Upper lobe of left lung (tissue), 6 donors: ENCODE results near the gene SUSD3. TPM values are rescaled to one million over a fixed set of nuclear protein-coding genes. Genes with fewer than 3 reads are reported as not detected.
"Not testable (repeated sequence)": the region's sequence is repeated elsewhere in the genome, so short reads cannot be mapped to it uniquely, and the experiment has no call there.

ENCODE experiments used
- ATAC-seq, 2 donors: fragments of 200-7000 bp; cut with Tn5 transposase; one replicate each; pipeline ENCODE4 v1.9.1; 2022; ENCODE audit warnings: mild to moderate bottlenecking in 2 of 2, moderate library complexity in 2 of 2; ENCODE audit not compliant: low FRiP score in 2 of 2
- DNase-seq, 2 donors: peaks; one replicate each; pipeline ENCODE4 v3.0.0-alpha.2; 2019 to 2020
- H3K27ac ChIP-seq, 4 donors: fragments of 200-600 bp; sonication (generic); one replicate each; pipeline ENCODE4 v1.5.1; 2016 to 2019
- H3K27me3 ChIP-seq, 4 donors: fragments of 200-600 bp; sonication (generic); one replicate each; pipeline ENCODE4 v1.5.1; 2017 to 2019
- H3K36me3 ChIP-seq, 4 donors: fragments of 200-600 bp; sonication (generic); one replicate each; pipeline ENCODE4 v1.5.1; 2016 to 2019
- H3K4me1 ChIP-seq, 4 donors: fragments of 200-600 bp; sonication (generic); one replicate each; pipeline ENCODE4 v1.5.1; 2018 to 2019
- H3K4me3 ChIP-seq, 4 donors: fragments of 200-600 bp; sonication (generic); one replicate each; pipeline ENCODE4 v1.5.1; 2017 to 2019; ENCODE audit warnings: mild to moderate bottlenecking in 2 of 4, moderate library complexity in 1 of 4
- H3K9me3 ChIP-seq, 4 donors: fragments of 200-600 bp; sonication (generic); one replicate each; pipeline ENCODE4 v1.5.1; 2018 to 2019
- EP300 ChIP-seq, 4 donors: sonication (generic); formaldehyde crosslinking; IDR thresholded peaks; one replicate each; pipeline ENCODE4 v1.5.1; 2017; ENCODE audit warnings: antibody characterized with exemption in 4 of 4, control low read depth in 2 of 4
- POLR2A ChIP-seq, 4 donors: fragments of 450-650 bp; IDR thresholded peaks; one replicate each; pipeline ENCODE4 v1.5.1; 2016 to 2017; ENCODE audit warnings: antibody characterized with exemption in 4 of 4, mild to moderate bottlenecking in 2 of 4
- POLR2AphosphoS5 ChIP-seq, 2 donors: sonication (generic); formaldehyde crosslinking; IDR thresholded peaks; one replicate each; pipeline ENCODE4 v1.5.1; 2017; ENCODE audit warnings: antibody characterized with exemption in 2 of 2
- WGBS, 2 donors: methylation state at CpG; one replicate each; pipeline ENCODE4 v1.1.5; 2017 to 2018; 5-methylcytosine and 5-hydroxymethylcytosine counted together
- total RNA-seq, 6 donors: library from RNA; depleted of rRNA in 4 of 6; stranded (reverse); fragments of >200 nt in 4 of 6; gene quantifications; one replicate each; pipeline versions ENCODE4 v1.1.0 to v1.2.1, GENCODE V29; 2016 to 2021
- TF ChIP-seq, protein P1 (sequence below), 6 experiments: fragments of 450-650 bp in 4 of 6; fragments of 200-600 bp in 2 of 6; sonication (generic) in 2 of 6; IDR thresholded peaks; one replicate each; pipeline ENCODE4 v1.5.1; 2016 to 2019; ENCODE audit warnings: antibody characterized with exemption in 6 of 6
- donor health status: DM: no; HTN: no; CAD: no; lungs with moderate emphysema.
- donor health status: DM: no; HTN: yes; CAD: no; lungs with severe emphysema.

Gene SUSD3
- total RNA-seq, 6 donors from 2014 or later: 3.9 to 17.8 (median 5.2) TPM

DNA sequence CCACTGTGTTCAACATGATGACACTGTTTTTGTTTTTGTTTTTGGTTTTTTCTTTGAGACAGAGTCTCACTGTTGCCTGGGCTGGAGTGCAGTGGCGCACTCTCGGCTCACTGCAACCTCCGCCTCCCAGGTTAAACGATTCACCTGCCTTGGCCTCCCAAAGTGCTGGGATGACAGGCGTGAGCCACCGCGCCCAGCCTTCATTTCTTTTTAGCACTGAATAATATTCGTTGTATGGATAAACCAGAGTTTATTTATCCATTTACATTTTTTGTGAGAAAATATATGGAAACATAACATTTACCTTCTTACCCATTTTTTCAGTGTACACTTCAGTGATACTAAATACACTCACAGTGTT is 41.8 kb downstream of the SUSD3 start:
- ATAC-seq (no peak), DNase-seq (peak in 1 of 2 donors; percentile 3)
- Histone ChIP-seq H3K4me1 (peaks cover 34 to 38% (median 36%) of the 10 kb centered on the region in 4 donors), H3K4me3 (no peak overlapping the region), H3K27me3 (no peaks in the 10 kb centered on the region), H3K9me3 (peaks cover 0 to 6% (median 0%) of the 10 kb centered on the region in 4 donors), H3K27ac (peak overlapping the region in 2 of 4 donors; percentile 14 to 94), H3K36me3 (no peaks in the 10 kb centered on the region)
- TF ChIP-seq EP300 (IDR thresholded peaks at IDR 0.05) (no peak), POLR2A (IDR thresholded peaks at IDR 0.05) (no peak), POLR2AphosphoS5 (IDR thresholded peaks at IDR 0.05) (no peak)
- TF ChIP-seq, protein P1, sequence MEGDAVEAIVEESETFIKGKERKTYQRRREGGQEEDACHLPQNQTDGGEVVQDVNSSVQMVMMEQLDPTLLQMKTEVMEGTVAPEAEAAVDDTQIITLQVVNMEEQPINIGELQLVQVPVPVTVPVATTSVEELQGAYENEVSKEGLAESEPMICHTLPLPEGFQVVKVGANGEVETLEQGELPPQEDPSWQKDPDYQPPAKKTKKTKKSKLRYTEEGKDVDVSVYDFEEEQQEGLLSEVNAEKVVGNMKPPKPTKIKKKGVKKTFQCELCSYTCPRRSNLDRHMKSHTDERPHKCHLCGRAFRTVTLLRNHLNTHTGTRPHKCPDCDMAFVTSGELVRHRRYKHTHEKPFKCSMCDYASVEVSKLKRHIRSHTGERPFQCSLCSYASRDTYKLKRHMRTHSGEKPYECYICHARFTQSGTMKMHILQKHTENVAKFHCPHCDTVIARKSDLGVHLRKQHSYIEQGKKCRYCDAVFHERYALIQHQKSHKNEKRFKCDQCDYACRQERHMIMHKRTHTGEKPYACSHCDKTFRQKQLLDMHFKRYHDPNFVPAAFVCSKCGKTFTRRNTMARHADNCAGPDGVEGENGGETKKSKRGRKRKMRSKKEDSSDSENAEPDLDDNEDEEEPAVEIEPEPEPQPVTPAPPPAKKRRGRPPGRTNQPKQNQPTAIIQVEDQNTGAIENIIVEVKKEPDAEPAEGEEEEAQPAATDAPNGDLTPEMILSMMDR (IDR thresholded peaks at IDR 0.05): no peak
- 97% methylated on average over 8 of the region's 8 CpGs for WGBS, 2 donors

DNA sequence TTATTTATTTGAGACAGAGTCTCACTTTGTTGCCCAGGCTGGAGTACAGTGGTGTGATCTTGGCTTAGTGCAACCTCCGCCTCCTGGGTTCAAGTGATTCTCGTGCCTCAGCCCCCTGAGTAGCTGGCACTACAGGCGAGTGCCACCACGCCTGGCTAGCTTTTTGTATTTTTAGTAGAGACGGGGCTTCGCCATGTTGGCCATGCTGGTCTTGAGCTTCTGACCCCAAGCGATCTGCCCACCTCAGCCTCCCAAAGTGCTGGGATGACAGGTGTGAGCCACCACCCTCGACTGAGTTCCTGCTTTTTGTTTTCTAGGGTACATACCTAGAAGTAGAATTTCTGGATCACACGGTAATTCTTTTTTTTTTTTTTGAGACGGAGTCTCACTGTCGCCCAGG is 42.6 kb downstream of the SUSD3 start:
- H3K9me3 ChIP-seq, H3K4me3 ChIP-seq, H3K36me3 ChIP-seq, ATAC-seq, H3K27me3 ChIP-seq, H3K27ac ChIP-seq: not testable (repeated sequence)
- peaks cover 34 to 38% (median 36%) of the 10 kb centered on the region in 4 donors for H3K4me1 ChIP-seq
- 86 to 94% methylated on average over 11 of the region's 11 CpGs for WGBS, 2 donors
- DNase-seq: peak in 1 of 2 donors; percentile 9

DNA sequence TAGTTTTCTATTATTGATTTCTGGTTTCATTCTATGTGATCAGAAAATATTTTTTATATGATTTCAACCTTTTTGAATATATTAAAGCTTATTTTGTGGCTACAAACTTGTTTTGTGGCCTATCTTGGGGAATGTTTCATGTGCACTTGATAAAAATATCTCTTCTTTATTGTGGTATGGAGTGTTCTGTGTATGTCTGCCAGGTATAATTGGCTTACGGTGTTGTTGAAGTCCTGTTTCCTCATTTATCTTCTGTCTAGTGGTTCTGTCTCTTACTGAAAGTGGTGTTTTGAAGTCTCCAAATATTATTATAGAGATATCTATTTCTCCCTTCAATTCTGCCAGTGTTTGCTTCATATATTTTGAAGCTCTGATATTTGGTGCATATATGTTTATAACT is 47.1 kb downstream of the SUSD3 start:
- no peak for DNase-seq
- H3K4me1 ChIP-seq: peaks cover 4 to 27% (median 22%) of the 10 kb centered on the region in 4 donors
- no peak overlapping the region for H3K27ac ChIP-seq
- no peaks in the 10 kb centered on the region for H3K27me3 ChIP-seq
- peaks cover 0 to 6% (median 0%) of the 10 kb centered on the region in 4 donors for H3K9me3 ChIP-seq
- ATAC-seq: no peak
- peaks cover 1 to 25% (median 13%) of the 10 kb centered on the region in 4 donors for H3K36me3 ChIP-seq
- TF ChIP-seq, protein P1 (IDR thresholded peaks at IDR 0.05): no peak
- TF ChIP-seq POLR2A (IDR thresholded peaks at IDR 0.05) (no peak), POLR2AphosphoS5 (IDR thresholded peaks at IDR 0.05) (no peak), EP300 (IDR thresholded peaks at IDR 0.05) (no peak)
- no peak overlapping the region for H3K4me3 ChIP-seq
- 63 to 87% methylated on average over 1 of the region's 1 CpG for WGBS, 2 donors

DNA sequence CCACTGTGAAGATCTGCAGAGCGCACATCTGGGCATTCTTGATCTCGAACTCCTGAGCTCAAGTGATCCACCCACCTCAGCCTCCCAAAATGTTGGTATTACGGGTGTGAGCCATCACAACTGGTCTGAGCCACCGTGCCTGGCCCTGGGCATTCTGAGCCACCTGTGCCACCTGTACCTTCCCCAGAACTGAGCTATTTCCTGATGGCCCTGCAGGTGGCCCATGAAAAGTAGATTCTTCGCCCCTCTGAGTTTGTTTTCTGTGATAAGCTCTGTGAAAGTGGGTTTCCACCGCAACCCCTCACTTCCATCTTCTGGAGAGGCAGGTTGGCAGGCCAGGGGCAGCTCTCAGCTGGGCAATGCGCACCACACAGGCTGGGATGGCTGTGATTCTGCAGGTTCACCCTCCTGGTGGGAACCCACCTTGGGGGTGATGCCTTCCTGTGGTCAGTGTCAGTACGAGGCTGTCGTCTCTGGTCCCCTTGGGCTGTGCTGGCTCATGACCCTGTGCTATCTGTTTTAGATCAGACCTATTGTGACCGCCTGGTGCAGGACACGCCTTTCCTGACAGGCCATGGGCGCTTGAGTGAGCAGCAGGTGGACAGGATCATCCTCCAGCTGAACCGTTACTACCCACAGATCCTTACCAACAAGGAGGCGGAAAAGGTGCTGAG is 48.8 kb downstream of the SUSD3 start:
- ATAC-seq: no peak
- Histone ChIP-seq H3K27ac (no peak overlapping the region), H3K4me1 (peaks cover 4 to 27% (median 23%) of the 10 kb centered on the region in 4 donors), H3K9me3 (peaks cover 0 to 6% (median 0%) of the 10 kb centered on the region in 4 donors), H3K36me3 (peaks cover 3 to 41% (median 20%) of the 10 kb centered on the region in 4 donors), H3K4me3 (no peak overlapping the region), H3K27me3 (no peaks in the 10 kb centered on the region)
- TF ChIP-seq POLR2AphosphoS5 (IDR thresholded peaks at IDR 0.05) (no peak), POLR2A (IDR thresholded peaks at IDR 0.05) (no peak), EP300 (IDR thresholded peaks at IDR 0.05) (no peak)
- TF ChIP-seq, protein P1 (IDR thresholded peaks at IDR 0.05): no peak
- peak in 1 of 2 donors; percentile 19 for DNase-seq
- WGBS, 2 donors: 84 to 89% methylated on average over 9 to 14 of the region's 14 CpGs

DNA sequence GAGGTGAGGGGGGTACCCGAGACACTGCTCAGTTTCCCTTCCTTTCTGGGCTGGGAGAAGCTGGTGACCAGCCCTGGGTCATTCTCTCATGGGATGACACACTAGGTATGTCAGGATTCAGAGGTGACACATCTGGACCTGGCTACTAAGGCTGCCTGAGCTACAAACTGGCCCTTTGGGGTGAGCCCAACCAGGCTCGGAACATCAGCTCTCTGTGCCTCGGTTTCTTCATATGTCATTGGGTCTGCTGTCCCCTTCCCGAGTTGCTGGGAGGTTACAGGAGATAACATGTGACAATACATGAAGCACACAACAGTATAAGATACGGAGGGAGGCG is 49.3 kb downstream of the SUSD3 start:
- ATAC-seq: no peak
- TF ChIP-seq, protein P1 (IDR thresholded peaks at IDR 0.05): no peak
- TF ChIP-seq EP300 (IDR thresholded peaks at IDR 0.05) (no peak), POLR2AphosphoS5 (IDR thresholded peaks at IDR 0.05) (no peak)
- DNase-seq: no peak
- Histone ChIP-seq H3K36me3 (peaks cover 3 to 46% (median 22%) of the 10 kb centered on the region in 4 donors), H3K9me3 (peaks cover 0 to 6% (median 0%) of the 10 kb centered on the region in 4 donors), H3K27ac (no peak overlapping the region), H3K4me1 (peaks cover 7 to 27% (median 23%) of the 10 kb centered on the region in 4 donors), H3K27me3 (no peaks in the 10 kb centered on the region), H3K4me3 (no peak overlapping the region)
- 94% methylated on average over 5 to 6 of the region's 6 CpGs for WGBS, 2 donors
